Mesenchymal stem cell (in vitro differentiated cells and primary cell): ENCODE results near the gene LIMK2.

Experiments
- DNase-seq: peaks from one replicate; pipeline ENCODE4 v3.0.0-alpha.2; 2013
- H2AFZ ChIP-seq: one replicate; pipeline ENCODE4 v1.6.1; 2013; ENCODE audit warnings: low read depth, mild to moderate bottlenecking, control low read depth, inconsistent platforms, low read length, moderate library complexity
- H2AK5ac ChIP-seq: 2 replicates; pipeline ENCODE4 v1.6.1; 2013; ENCODE audit warnings: low read length, moderate library complexity, mild to moderate bottlenecking, inconsistent platforms; ENCODE audit not compliant: severe bottlenecking
- H2BK120ac ChIP-seq: one replicate; pipeline ENCODE4 v1.6.1; 2013; ENCODE audit warnings: low read depth, mild to moderate bottlenecking, inconsistent platforms, low read length, moderate library complexity
- H2BK12ac ChIP-seq, 2 experiments: one replicate each; pipeline ENCODE4 v1.6.1; 2013; ENCODE audit warnings: inconsistent platforms in 2 of 2, low read length in 2 of 2, mild to moderate bottlenecking in 2 of 2, moderate library complexity in 2 of 2, control low read depth in 1 of 2
- H2BK15ac ChIP-seq: one replicate; pipeline ENCODE4 v1.6.1; 2013; ENCODE audit warnings: mild to moderate bottlenecking, low read depth, inconsistent platforms; ENCODE audit not compliant: poor library complexity, severe bottlenecking
- H2BK5ac ChIP-seq: 2 replicates; pipeline ENCODE4 v1.6.1; 2013; ENCODE audit warnings: low read depth, mild to moderate bottlenecking, low read length, control low read depth, inconsistent platforms; ENCODE audit not compliant: poor library complexity, severe bottlenecking
- H3K14ac ChIP-seq, 2 experiments: one replicate each; pipeline ENCODE4 v1.6.1; 2013; ENCODE audit warnings: inconsistent platforms in 2 of 2, low read length in 2 of 2, control low read depth in 1 of 2, mild to moderate bottlenecking in 1 of 2, moderate library complexity in 1 of 2
- H3K18ac ChIP-seq, 2 experiments: one replicate each; pipeline ENCODE4 v1.6.1; 2013; ENCODE audit warnings: inconsistent platforms in 2 of 2, low read length in 2 of 2, control low read depth in 1 of 2, low read depth in 1 of 2, mild to moderate bottlenecking in 1 of 2
- H3K23ac ChIP-seq, 2 experiments: one replicate each; pipeline ENCODE4 v1.6.1; 2013; ENCODE audit warnings: inconsistent platforms in 2 of 2, low read length in 2 of 2, mild to moderate bottlenecking in 2 of 2, moderate library complexity in 2 of 2, control low read depth in 1 of 2
- H3K27ac ChIP-seq: 2 replicates; pipeline ENCODE4 v1.5.1; 2013; ENCODE audit warnings: mild to moderate bottlenecking, moderate library complexity, low read length, control low read depth, inconsistent platforms; ENCODE audit not compliant: poor library complexity, severe bottlenecking
- H3K27me3 ChIP-seq, 2 experiments: 2 replicates each; pipeline versions ENCODE4 v1.6.1 to v1.7.0; 2013; ENCODE audit warnings: low read length in 2 of 2, mild to moderate bottlenecking in 2 of 2, moderate library complexity in 2 of 2, control low read depth in 1 of 2, inconsistent platforms in 1 of 2; ENCODE audit not compliant: control insufficient read depth in 1 of 2, insufficient read depth in 1 of 2
- H3K36me3 ChIP-seq, 2 experiments: 2 replicates each; pipeline versions ENCODE4 v1.6.1 to v1.7.0; 2013; ENCODE audit warnings: low read length in 2 of 2, control low read depth in 1 of 2, inconsistent platforms in 1 of 2, low read depth in 1 of 2, mild to moderate bottlenecking in 1 of 2; ENCODE audit not compliant: insufficient read depth in 2 of 2, control insufficient read depth in 1 of 2
- H3K4ac ChIP-seq, 2 experiments: one replicate each; pipeline ENCODE4 v1.6.1; 2013; ENCODE audit warnings: inconsistent platforms in 2 of 2, low read length in 2 of 2, mild to moderate bottlenecking in 2 of 2, moderate library complexity in 2 of 2, control low read depth in 1 of 2, low read depth in 1 of 2
- H3K4me1 ChIP-seq: 2 replicates; pipeline ENCODE4 v1.6.1; 2013; ENCODE audit warnings: low read depth, low read length, control low read depth; ENCODE audit not compliant: control insufficient read depth, insufficient read depth
- H3K4me2 ChIP-seq: 2 replicates; pipeline ENCODE4 v1.6.1; 2013; ENCODE audit warnings: low read length, mild to moderate bottlenecking, inconsistent platforms; ENCODE audit not compliant: poor library complexity, severe bottlenecking
- H3K4me3 ChIP-seq, 2 experiments: 2 replicates each; pipeline versions ENCODE4 v1.5.1 to v1.7.0; 2013; ENCODE audit warnings: low read length in 2 of 2, mild to moderate bottlenecking in 2 of 2, control low read depth in 1 of 2, low read depth in 1 of 2; ENCODE audit not compliant: insufficient read depth in 1 of 2
- H3K79me1 ChIP-seq: replicated peaks from 2 replicates; pipeline ENCODE4 v1.6.1; 2013; ENCODE audit warnings: mild to moderate bottlenecking, control low read depth, low read length, inconsistent platforms; ENCODE audit not compliant: poor library complexity, severe bottlenecking
- H3K9ac ChIP-seq: 2 replicates; pipeline ENCODE4 v1.7.0; 2013; ENCODE audit warnings: mild to moderate bottlenecking, low read length, moderate library complexity
- H3K9me3 ChIP-seq: 2 replicates; pipeline ENCODE4 v1.7.0; 2013; ENCODE audit warnings: mild to moderate bottlenecking, low read length; ENCODE audit not compliant: control insufficient read depth
- H4K8ac ChIP-seq: one replicate; pipeline ENCODE4 v1.6.1; 2013; ENCODE audit warnings: inconsistent platforms, mild to moderate bottlenecking, low read length, moderate library complexity
- H4K91ac ChIP-seq: one replicate; pipeline ENCODE4 v1.6.1; 2013; ENCODE audit warnings: mild to moderate bottlenecking, low read length, inconsistent platforms
- WGBS: methylation state at CpG from one replicate; pipeline ENCODE4 v1.1.7; 2013; ENCODE audit warnings: mixed read lengths; 5-methylcytosine and 5-hydroxymethylcytosine counted together

The LIMK2 gene

GRCh38 chr22:31184015-31184414, 28.1 kb upstream of the LIMK2 start:
- no peak overlapping the region for H2BK5ac ChIP-seq
- H3K4ac ChIP-seq = no peak overlapping the region
- H3K79me1 ChIP-seq = peaks cover 20% of the 10 kb centered on the region
- H4K8ac ChIP-seq = no peak overlapping the region
- H2BK120ac ChIP-seq = no peak overlapping the region
- H3K14ac ChIP-seq = no peak overlapping the region
- no peak overlapping the region for H2AK5ac ChIP-seq
- no peak overlapping the region for H2AFZ ChIP-seq
- no peak for DNase-seq
- H3K18ac ChIP-seq = no peak overlapping the region
- no peaks in the 10 kb centered on the region for H3K27me3 ChIP-seq
- 92% methylated on average over 25 of the region's 30 CpGs for WGBS
- H4K91ac ChIP-seq = no peak overlapping the region
- no peaks in the 10 kb centered on the region for H3K9me3 ChIP-seq
- no peak overlapping the region for H3K27ac ChIP-seq
- H2BK12ac ChIP-seq = no peak overlapping the region
- peaks cover 6% of the 10 kb centered on the region for H3K4me1 ChIP-seq
- H2BK15ac ChIP-seq = no peak overlapping the region
- peaks cover 24 to 30% of the 10 kb centered on the region in 2 experiments for H3K36me3 ChIP-seq
- H3K23ac ChIP-seq = no peak overlapping the region
- no peak overlapping the region for H3K4me2 ChIP-seq
- no peak overlapping the region for H3K9ac ChIP-seq
- H3K4me3 ChIP-seq = no peak overlapping the region

- Histone ChIP-seq H3K36me3 (peaks cover 24 to 35% of the 10 kb centered on the region in 2 experiments), H4K91ac (no peak overlapping the region)
Observed at GRCh38 chr22:31185056-31185455, 27.0 kb upstream of the LIMK2 start.

GRCh38 chr22:31187627-31188026, 24.5 kb upstream of the LIMK2 start:
- peaks cover 24 to 47% of the 10 kb centered on the region in 2 experiments for H3K36me3 ChIP-seq
- no peak overlapping the region for H2BK120ac ChIP-seq
- H4K91ac ChIP-seq = no peak overlapping the region
- H3K27me3 ChIP-seq = no peaks in the 10 kb centered on the region
- H3K4me1 ChIP-seq = no peaks in the 10 kb centered on the region
- no peak overlapping the region for H2AFZ ChIP-seq
- no peak overlapping the region for H3K9ac ChIP-seq
- WGBS = 95% methylated on average over 5 of the region's 6 CpGs
- H2BK5ac ChIP-seq = no peak overlapping the region
- H3K27ac ChIP-seq = no peak overlapping the region
- no peak overlapping the region for H3K4me2 ChIP-seq
- no peaks in the 10 kb centered on the region for H3K9me3 ChIP-seq
- H3K4ac ChIP-seq = no peak overlapping the region
- DNase-seq = no peak
- H2BK12ac ChIP-seq = no peak overlapping the region
- peak overlapping the region; percentile 30 for H4K8ac ChIP-seq
- no peak overlapping the region for H3K14ac ChIP-seq
- no peak overlapping the region for H2AK5ac ChIP-seq
- no peak overlapping the region for H3K23ac ChIP-seq
- peaks cover 31% of the 10 kb centered on the region for H3K79me1 ChIP-seq
- no peak overlapping the region for H3K18ac ChIP-seq
- H3K4me3 ChIP-seq = no peak overlapping the region
- no peak overlapping the region for H2BK15ac ChIP-seq

More at GRCh38 chr22:31185056-31185455, 27.0 kb upstream of the LIMK2 start:
- Histone ChIP-seq H2BK5ac (no peak overlapping the region), H3K14ac (no peak overlapping the region), H3K4me2 (no peak overlapping the region), H3K27me3 (no peaks in the 10 kb centered on the region), H2AFZ (no peak overlapping the region), H3K9ac (peak overlapping the region; percentile 34), H2BK12ac (no peak overlapping the region), H2AK5ac (no peak overlapping the region), H3K27ac (no peak overlapping the region), H3K79me1 (peaks cover 21% of the 10 kb centered on the region), H3K9me3 (no peaks in the 10 kb centered on the region), H4K8ac (no peak overlapping the region), H2BK15ac (no peak overlapping the region), H3K4me3 (no peak overlapping the region), H3K18ac (no peak overlapping the region), H3K4me1 (no peaks in the 10 kb centered on the region), H3K23ac (no peak overlapping the region), H2BK120ac (no peak overlapping the region), H3K4ac (no peak overlapping the region)
- 96% methylated on average over 5 of the region's 5 CpGs for WGBS
- DNase-seq = peak; percentile 33

GRCh38 chr22:31192513-31192912, 19.6 kb upstream of the LIMK2 start:
- no peaks in the 10 kb centered on the region for H3K27me3 ChIP-seq
- no peak overlapping the region for H2AK5ac ChIP-seq
- H3K4ac ChIP-seq = no peak overlapping the region
- no peaks in the 10 kb centered on the region for H3K9me3 ChIP-seq
- H2AFZ ChIP-seq = no peak overlapping the region
- H3K4me1 ChIP-seq = no peaks in the 10 kb centered on the region
- H3K27ac ChIP-seq = no peak overlapping the region
- no peak overlapping the region for H3K4me3 ChIP-seq
- no peak overlapping the region for H2BK12ac ChIP-seq
- no peak overlapping the region for H2BK15ac ChIP-seq
- H3K79me1 ChIP-seq = peaks cover 38% of the 10 kb centered on the region
- H3K9ac ChIP-seq = peak overlapping the region; percentile 8
- WGBS = 88% methylated on average over 1 of the region's 2 CpGs
- no peak overlapping the region for H4K8ac ChIP-seq
- H3K23ac ChIP-seq = no peak overlapping the region
- H2BK120ac ChIP-seq = no peak overlapping the region
- H3K14ac ChIP-seq = no peak overlapping the region
- H2BK5ac ChIP-seq = no peak overlapping the region
- H3K4me2 ChIP-seq = no peak overlapping the region
- peaks cover 22 to 72% of the 10 kb centered on the region in 2 experiments for H3K36me3 ChIP-seq
- DNase-seq = peak; percentile 56
- no peak overlapping the region for H3K18ac ChIP-seq
- H4K91ac ChIP-seq = no peak overlapping the region
